CD14-positive monocyte (primary cell): ENCODE measurements around the gene ZNF474. TPM values are rescaled to one million over a fixed set of nuclear protein-coding genes. Genes with fewer than 3 reads are reported as not detected.

Experiments
- DNase-seq, 3 donors: peaks; one replicate each; pipeline ENCODE4 v3.0.0-alpha.2; 2011 to 2022
- H2AFZ ChIP-seq: 2 replicates; pipeline ENCODE4 v1.6.0; 2012; ENCODE audit warnings: mild to moderate bottlenecking, low read depth, low read length, inconsistent platforms; ENCODE audit not compliant: insufficient read depth, poor library complexity, severe bottlenecking
- H3K27ac ChIP-seq, 2 donors: 1 replicate in 1 of 2; 2 replicates in 1 of 2; pipeline ENCODE4 v1.5.1; 2012 to 2013; ENCODE audit warnings: low read length in 2 of 2, control low read depth in 1 of 2, inconsistent platforms in 1 of 2, low read depth in 1 of 2, mild to moderate bottlenecking in 1 of 2
- H3K27me3 ChIP-seq, 2 donors: one replicate each; pipeline versions ENCODE4 v1.6.0 to v1.6.1; 2011 to 2013; ENCODE audit warnings: low read length in 2 of 2; ENCODE audit not compliant: control insufficient read depth in 2 of 2, insufficient read depth in 2 of 2
- H3K36me3 ChIP-seq, 2 donors: replicated peaks in 1 of 2; 1 replicate in 1 of 2; 2 replicates in 1 of 2; pipeline versions ENCODE4 v1.5.1 to v1.6.1; 2012 to 2013; ENCODE audit warnings: low read length in 2 of 2, control low read depth in 1 of 2, inconsistent platforms in 1 of 2, mild to moderate bottlenecking in 1 of 2; ENCODE audit not compliant: insufficient read depth in 2 of 2, control insufficient read depth in 1 of 2
- H3K4me1 ChIP-seq, 2 donors: 1 replicate in 1 of 2; 2 replicates in 1 of 2; pipeline versions ENCODE4 v1.5.1 to v1.6.1; 2012 to 2013; ENCODE audit warnings: low read length in 2 of 2, control low read depth in 1 of 2, inconsistent platforms in 1 of 2, mild to moderate bottlenecking in 1 of 2, moderate library complexity in 1 of 2; ENCODE audit not compliant: insufficient read depth in 2 of 2, control insufficient read depth in 1 of 2
- H3K4me2 ChIP-seq: replicated peaks from 2 replicates; pipeline ENCODE3; 2012; ENCODE audit warnings: low read length, moderate library complexity, mild to moderate bottlenecking; ENCODE audit not compliant: poor library complexity, severe bottlenecking; ENCODE audit errors: extremely low read depth
- H3K4me3 ChIP-seq, 3 experiments: fragments of 200-600 bp in 1 of 3; sonication (generic) in 1 of 3; replicated peaks in 1 of 3; 1 replicate in 2 of 3; 2 replicates in 1 of 3; pipeline ENCODE4 v1.5.1; 2011 to 2013; ENCODE audit warnings: low read length in 3 of 3, mild to moderate bottlenecking in 3 of 3, control low read depth in 2 of 3, low read depth in 2 of 3, inconsistent platforms in 1 of 3, moderate library complexity in 1 of 3
- H3K79me2 ChIP-seq: 2 replicates; pipeline ENCODE4 v1.6.0; 2012; ENCODE audit warnings: mild to moderate bottlenecking, control low read depth, inconsistent platforms, low read length, moderate library complexity; ENCODE audit not compliant: insufficient read depth
- H3K9ac ChIP-seq: 2 replicates; pipeline ENCODE4 v1.6.0; 2017; ENCODE audit warnings: low read length, mild to moderate bottlenecking; ENCODE audit not compliant: insufficient read depth, poor library complexity, severe bottlenecking
- H3K9me3 ChIP-seq, 2 donors: replicated peaks in 1 of 2; 1 replicate in 1 of 2; 2 replicates in 1 of 2; pipeline versions ENCODE4 v1.5.1 to v1.6.1; 2012 to 2013; ENCODE audit warnings: low read length in 2 of 2, control low read depth in 1 of 2; ENCODE audit not compliant: control insufficient read depth in 1 of 2, insufficient read depth in 1 of 2
- H4K20me1 ChIP-seq: 2 replicates; pipeline ENCODE4 v1.6.0; 2012; ENCODE audit warnings: mild to moderate bottlenecking, low read length, control low read depth, moderate library complexity; ENCODE audit not compliant: insufficient read depth
- H3K27ac Mint-ChIP-seq, 7 donors: one replicate each; pipeline ENCODE4 v1.8.0; 2020; ENCODE audit warnings: mild to moderate bottlenecking in 7 of 7, mixed read lengths in 7 of 7, moderate library complexity in 6 of 7, inconsistent platforms in 2 of 7
- H3K27me3 Mint-ChIP-seq, 3 donors: one replicate each; pipeline ENCODE4 v1.8.0; 2021 to 2022; ENCODE audit warnings: low read depth in 3 of 3, mild to moderate bottlenecking in 3 of 3, mixed read lengths in 3 of 3, moderate library complexity in 3 of 3, inconsistent platforms in 1 of 3
- H3K36me3 Mint-ChIP-seq, 2 donors: one replicate each; pipeline ENCODE4 v1.8.0; 2020; ENCODE audit warnings: mixed read lengths in 2 of 2, inconsistent platforms in 1 of 2, mild to moderate bottlenecking in 1 of 2
- H3K4me1 Mint-ChIP-seq: one replicate; pipeline ENCODE4 v1.8.0; 2020; ENCODE audit warnings: mild to moderate bottlenecking, mixed read lengths
- H3K4me3 Mint-ChIP-seq, 2 donors: one replicate each; pipeline ENCODE4 v1.8.0; 2020; ENCODE audit warnings: mild to moderate bottlenecking in 2 of 2, mixed read lengths in 2 of 2, moderate library complexity in 1 of 2
- H3K9me3 Mint-ChIP-seq, 7 donors: one replicate each; pipeline ENCODE4 v1.8.0; 2020 to 2022; ENCODE audit warnings: mixed read lengths in 7 of 7, mild to moderate bottlenecking in 6 of 7, moderate library complexity in 6 of 7, inconsistent platforms in 2 of 7
- CTCF ChIP-seq: fragments of 200-600 bp; IDR thresholded peaks from one replicate; pipeline ENCODE4 v1.8.0; 2022; ENCODE audit warnings: antibody characterized with exemption, mild to moderate bottlenecking
- WGBS: methylation state at CpG from one replicate; pipeline ENCODE4 v1.1.5; 2013; ENCODE audit warnings: missing lambda C conversion rate; ENCODE audit not compliant: insufficient coverage; 5-methylcytosine and 5-hydroxymethylcytosine counted together
- intact Hi-C, 2 donors: fragments of 100-400 bp; cut with micrococcal nuclease; formaldehyde crosslinking; loops; one replicate each; pipeline versions ENCODE4 v1.15.0 to v1.15.1; 2023
- polyA plus RNA-seq, 3 donors: library from polyadenylated mRNA; depleted of rRNA in 1 of 3; unstranded in 2 of 3; stranded (reverse) in 1 of 3; fragments of 300-500 nt in 2 of 3; fragments of >200 nt in 1 of 3; fragmentation: Illumina TruSeq in 2 of 3; gene quantifications; 1 replicate in 2 of 3; 2 replicates in 1 of 3; pipeline ENCODE4 v1.2.3, GENCODE V29; 2012 to 2021

Gene ZNF474
- polyA plus RNA-seq, 3 donors: 0.09 TPM; not detected in 2

GRCh38 chr5:122170620-122171019 lies 41.3 kb downstream of the ZNF474 start:
- no peak for DNase-seq
- intact Hi-C loops: no loop called here
- Histone ChIP-seq H3K9ac (no peak overlapping the region), H3K27me3 (no peaks in the 10 kb centered on the region), H3K27ac (no peak overlapping the region), H3K79me2 (no peaks in the 10 kb centered on the region), H3K9me3 (no peaks in the 10 kb centered on the region), H2AFZ (no peak overlapping the region), H3K36me3 (no peaks in the 10 kb centered on the region), H3K4me2 (no peak overlapping the region), H3K4me3 (no peak overlapping the region), H3K4me1 (no peaks in the 10 kb centered on the region), H4K20me1 (no peaks in the 10 kb centered on the region)
- peaks cover 0 to 4% (median 0%) of the 10 kb centered on the region in 7 donors for H3K9me3 Mint-ChIP-seq
- H3K27me3 Mint-ChIP-seq: peaks cover 0 to 3% (median 0%) of the 10 kb centered on the region in 3 donors
- H3K36me3 Mint-ChIP-seq: no peaks in the 10 kb centered on the region
- H3K4me3 Mint-ChIP-seq: no peak overlapping the region
- 77% methylated on average over 3 of the region's 4 CpGs for WGBS
- no peaks in the 10 kb centered on the region for H3K4me1 Mint-ChIP-seq
- TF ChIP-seq CTCF: no peak
- H3K27ac Mint-ChIP-seq: no peak overlapping the region

GRCh38 chr5:122172207-122172606 lies 42.9 kb downstream of the ZNF474 start:
- Mint-ChIP-seq H3K27ac (no peak overlapping the region), H3K9me3 (peaks cover 0 to 4% (median 0%) of the 10 kb centered on the region in 7 donors), H3K27me3 (peaks cover 0 to 3% (median 0%) of the 10 kb centered on the region in 3 donors), H3K36me3 (no peaks in the 10 kb centered on the region), H3K4me3 (no peak overlapping the region), H3K4me1 (no peaks in the 10 kb centered on the region)
- H3K27me3 ChIP-seq: no peaks in the 10 kb centered on the region
- no peak overlapping the region for H3K27ac ChIP-seq
- TF ChIP-seq CTCF: no peak
- no peaks in the 10 kb centered on the region for H4K20me1 ChIP-seq
- H3K9ac ChIP-seq: no peak overlapping the region
- no peaks in the 10 kb centered on the region for H3K79me2 ChIP-seq
- H3K4me1 ChIP-seq: no peaks in the 10 kb centered on the region
- H3K4me3 ChIP-seq: no peak overlapping the region
- no peaks in the 10 kb centered on the region for H3K9me3 ChIP-seq
- DNase-seq: no peak
- intact Hi-C loops: no loop called here
- H2AFZ ChIP-seq: no peak overlapping the region
- no CpG with 5 or more reads among the region's 1 CpG for WGBS
- H3K36me3 ChIP-seq: no peaks in the 10 kb centered on the region
- H3K4me2 ChIP-seq: no peak overlapping the region
